WTC11 (cell line): ENCODE data around the gene SYT5. TPM values are rescaled to one million over a fixed set of nuclear protein-coding genes. Genes with fewer than 3 reads are reported as not detected.

Experiments
- ATAC-seq: fragments of 200-7000 bp; cut with Tn5 transposase; 2 replicates; pipeline ENCODE4 v1.10.0; 2021; ENCODE audit warnings: mild to moderate bottlenecking, moderate library complexity
- CTCF ChIA-PET: fragments of 300-600 bp; sonication (Branson Sonifier 250); formaldehyde crosslinking; loops from one replicate; lab custom pipeline; 2021; ENCODE audit warnings: antibody characterized with exemption; lab: Charles Lee
- POLR2A ChIA-PET: fragments of 350-600 bp; sonication (Branson Sonifier 250); formaldehyde crosslinking; loops from one replicate; lab custom pipeline; 2021; ENCODE audit warnings: antibody characterized with exemption; lab: Charles Lee
- DNase-seq: peaks from one replicate; pipeline ENCODE4 v3.0.0; 2021; ENCODE audit warnings: low spot score
- H3K27ac Mint-ChIP-seq: 2 replicates; pipeline ENCODE4 v1.8.0; 2021; ENCODE audit warnings: mixed read lengths
- H3K27me3 Mint-ChIP-seq: 2 replicates; pipeline ENCODE4 v1.8.0; 2021; ENCODE audit warnings: low read depth, mild to moderate bottlenecking, moderate library complexity, mixed read lengths
- H3K36me3 Mint-ChIP-seq: 2 replicates; pipeline ENCODE4 v1.8.0; 2021; ENCODE audit warnings: mixed read lengths
- H3K4me1 Mint-ChIP-seq: 2 replicates; pipeline ENCODE4 v1.8.0; 2022; ENCODE audit warnings: mixed read lengths
- H3K4me3 Mint-ChIP-seq: 2 replicates; pipeline ENCODE4 v1.8.0; 2021; ENCODE audit warnings: mild to moderate bottlenecking, moderate library complexity, mixed read lengths
- H3K9me3 Mint-ChIP-seq: 2 replicates; pipeline ENCODE4 v1.8.0; 2021; ENCODE audit warnings: mixed read lengths
- ATF3 ChIP-seq: sonication (generic); formaldehyde crosslinking; conservative IDR thresholded peaks from 2 replicates; pipeline ENCODE4 v1.8.1; 2022; ENCODE audit warnings: mild to moderate bottlenecking, missing genetic modification reagents
- CTCF ChIP-seq: fragments of 200-600 bp; IDR thresholded peaks from 2 replicates; pipeline ENCODE4 v1.8.0; 2022; ENCODE audit warnings: antibody characterized with exemption
- FOXK1 ChIP-seq: sonication (generic); formaldehyde crosslinking; IDR thresholded peaks from 2 replicates; pipeline ENCODE4 v1.8.0; 2022; ENCODE audit warnings: mild to moderate bottlenecking, moderate library complexity, missing genetic modification reagents
- GTF2I ChIP-seq: fragments of 250-450 bp; sonication (Bioruptor Pico); conservative IDR thresholded peaks from 2 replicates; pipeline ENCODE4 v1.4.0; 2021; ENCODE audit warnings: mild to moderate bottlenecking
- JAZF1 ChIP-seq: fragments of 250-450 bp; sonication (Bioruptor Pico); IDR thresholded peaks from 2 replicates; pipeline ENCODE4 v1.9.0; 2021; ENCODE audit warnings: moderate library complexity, mild to moderate bottlenecking, inconsistent platforms
- MAX ChIP-seq: sonication (generic); formaldehyde crosslinking; IDR thresholded peaks from 2 replicates; pipeline ENCODE4 v1.8.0; 2022; ENCODE audit warnings: mild to moderate bottlenecking, missing genetic modification reagents
- MXD4 ChIP-seq: fragments of 250-450 bp; sonication (Bioruptor Pico); IDR thresholded peaks from 2 replicates; pipeline ENCODE4 v1.8.0; 2021; ENCODE audit warnings: mild to moderate bottlenecking, moderate library complexity, borderline replicate concordance
- NFE2L1 ChIP-seq: sonication (generic); formaldehyde crosslinking; IDR thresholded peaks from 2 replicates; pipeline ENCODE4 v1.8.1; 2023; ENCODE audit warnings: missing genetic modification reagents
- NFYB ChIP-seq: sonication (generic); formaldehyde crosslinking; conservative IDR thresholded peaks from 2 replicates; pipeline ENCODE4 v1.8.0; 2022; ENCODE audit warnings: low read depth, missing genetic modification reagents
- NR1H2 ChIP-seq: sonication (generic); formaldehyde crosslinking; IDR thresholded peaks from 2 replicates; pipeline ENCODE4 v1.9.0; 2021; ENCODE audit warnings: mild to moderate bottlenecking, moderate library complexity, missing genetic modification reagents
- NR3C1 ChIP-seq: sonication (generic); formaldehyde crosslinking; conservative IDR thresholded peaks from 2 replicates; pipeline ENCODE4 v1.8.1; 2023; ENCODE audit warnings: low read depth, mild to moderate bottlenecking, missing genetic modification reagents
- PREB ChIP-seq: sonication (generic); formaldehyde crosslinking; IDR thresholded peaks from 2 replicates; pipeline ENCODE4 v1.8.1; 2022; ENCODE audit warnings: mild to moderate bottlenecking, missing genetic modification reagents, moderate library complexity, borderline replicate concordance
- SP1 ChIP-seq: sonication (generic); formaldehyde crosslinking; conservative IDR thresholded peaks from 2 replicates; pipeline ENCODE4 v1.8.1; 2022; ENCODE audit warnings: missing genetic modification reagents
- TEAD4 ChIP-seq: sonication (generic); formaldehyde crosslinking; IDR thresholded peaks from 2 replicates; pipeline ENCODE4 v1.8.0; 2022; ENCODE audit warnings: mild to moderate bottlenecking, missing genetic modification reagents
- ZNF138 ChIP-seq: sonication (generic); formaldehyde crosslinking; conservative IDR thresholded peaks from 2 replicates; pipeline ENCODE4 v1.8.1; 2022; ENCODE audit warnings: mild to moderate bottlenecking, moderate library complexity, missing genetic modification reagents
- ZNF263 ChIP-seq: sonication (generic); formaldehyde crosslinking; IDR thresholded peaks from 2 replicates; pipeline ENCODE4 v1.8.1; 2022; ENCODE audit warnings: low read depth, mild to moderate bottlenecking, moderate library complexity, missing genetic modification reagents
- ZNF396 ChIP-seq: fragments of 250-450 bp; sonication (Bioruptor Pico); IDR thresholded peaks from 2 replicates; pipeline ENCODE4 v1.8.0; 2021; ENCODE audit warnings: mild to moderate bottlenecking, moderate library complexity, borderline replicate concordance
- ZNF416 ChIP-seq: fragments of 250-450 bp; sonication (Bioruptor Pico); IDR thresholded peaks from 2 replicates; pipeline ENCODE4 v1.9.0; 2021; ENCODE audit warnings: mild to moderate bottlenecking, inconsistent platforms
- ZNF425 ChIP-seq: fragments of 250-450 bp; sonication (Bioruptor Pico); conservative IDR thresholded peaks from 2 replicates; pipeline ENCODE4 v1.9.0; 2021; ENCODE audit warnings: mild to moderate bottlenecking
- ZNF532 ChIP-seq: fragments of 250-450 bp; sonication (Bioruptor Pico); IDR thresholded peaks from 2 replicates; pipeline ENCODE4 v1.9.0; 2021; ENCODE audit warnings: mild to moderate bottlenecking, borderline replicate concordance
- total RNA-seq: library from RNA; stranded (reverse); gene quantifications from 3 replicates; pipeline ENCODE4 v1.2.3, GENCODE V29; 2021

The SYT5 gene
- total RNA-seq, 1 experiment from 2014 or later, result 0.77 TPM

GRCh38 chr19:55196803-55197202 lies 16.7 kb upstream of the SYT5 start (continued):
- TF ChIP-seq GTF2I (CRISPR knock-in tag), result no peak
- TF ChIP-seq NR3C1, result no peak
- no peak for TF ChIP-seq NR1H2
- TF ChIP-seq, all 79 proteins: peak for 0

GRCh38 chr19:55193481-55193880 lies 13.4 kb upstream of the SYT5 start:
- ATAC-seq (no peak), DNase-seq (no peak)
- Mint-ChIP-seq H3K4me3 (no peak overlapping the region), H3K4me1 (peaks cover 4% of the 10 kb centered on the region; the same call in 1 of the 2 replicates), H3K27ac (no peak overlapping the region), H3K36me3 (no peaks in the 10 kb centered on the region), H3K27me3 (peaks cover 31% of the 10 kb centered on the region)
- ChIA-PET CTCF (interaction anchor here (0.7 to 1.1 kb wide), 4 partner anchors 13 to 47 kb away, joined by 3 to 4 read pairs (median 3); partner anchors contain the start of genes DNAAF3 and SYT5), POLR2A (interaction anchor here (0.6 kb wide), 1 partner anchor 411 kb away, joined by 3 read pairs; no protein-coding TSS in a partner anchor)
- TF ChIP-seq ZNF532 (CRISPR knock-in tag) (no peak), MAX (CRISPR knock-in tag) (no peak), ZNF263 (CRISPR knock-in tag) (no peak), ZNF425 (CRISPR knock-in tag) (no peak), CTCF (no peak), TEAD4 (no peak), FOXK1 (CRISPR knock-in tag) (no peak), ATF3 (CRISPR knock-in tag) (no peak)
- TF ChIP-seq, all 79 proteins: peak for 0
- H3K9me3 Mint-ChIP-seq, result no peaks in the 10 kb centered on the region

GRCh38 chr19:55189403-55189835 lies 9.3 kb upstream of the SYT5 start:
- H3K4me3 Mint-ChIP-seq, result no peak overlapping the region

More at GRCh38 chr19:55189403-55189835, 9.3 kb upstream of the SYT5 start:
- ATAC-seq (no peak), DNase-seq (no peak)
- Mint-ChIP-seq H3K27me3 (peaks cover 51% of the 10 kb centered on the region), H3K9me3 (no peaks in the 10 kb centered on the region), H3K4me1 (peaks cover 4% of the 10 kb centered on the region; the same call in 1 of the 2 replicates), H3K27ac (no peak overlapping the region), H3K36me3 (no peaks in the 10 kb centered on the region)
- CTCF ChIA-PET, result no interaction called here
- TF ChIP-seq MXD4 (CRISPR knock-in tag), result no peak
- TF ChIP-seq NR1H2, result no peak
- TF ChIP-seq NFE2L1 (CRISPR knock-in tag), result no peak
- no peak for TF ChIP-seq NFYB (CRISPR knock-in tag)
- no peak for TF ChIP-seq GTF2I (CRISPR knock-in tag)
- TF ChIP-seq ATF3 (CRISPR knock-in tag), result no peak
- TF ChIP-seq JAZF1 (CRISPR knock-in tag), result no peak
- TF ChIP-seq ZNF138, result no peak
- no peak for TF ChIP-seq PREB (CRISPR knock-in tag)
- no peak for TF ChIP-seq ZNF416
- TF ChIP-seq SP1 (CRISPR knock-in tag), result no peak
- no peak for TF ChIP-seq ZNF396 (CRISPR knock-in tag)
- POLR2A ChIA-PET, result no interaction called here
